GM21786 (cell line): ENCODE results near the gene KRTAP2-3.
"Not testable (repeated sequence)": the region's sequence is repeated elsewhere in the genome, so short reads cannot be mapped to it uniquely, and the experiment has no call there.

ENCODE experiments used
- ATAC-seq: cut with Tn5 transposase; IDR thresholded peaks from one replicate; pipeline ENCODE4 v1.9.1; 2021; ENCODE audit not compliant: unreplicated experiment

The KRTAP2-3 gene

DNA sequence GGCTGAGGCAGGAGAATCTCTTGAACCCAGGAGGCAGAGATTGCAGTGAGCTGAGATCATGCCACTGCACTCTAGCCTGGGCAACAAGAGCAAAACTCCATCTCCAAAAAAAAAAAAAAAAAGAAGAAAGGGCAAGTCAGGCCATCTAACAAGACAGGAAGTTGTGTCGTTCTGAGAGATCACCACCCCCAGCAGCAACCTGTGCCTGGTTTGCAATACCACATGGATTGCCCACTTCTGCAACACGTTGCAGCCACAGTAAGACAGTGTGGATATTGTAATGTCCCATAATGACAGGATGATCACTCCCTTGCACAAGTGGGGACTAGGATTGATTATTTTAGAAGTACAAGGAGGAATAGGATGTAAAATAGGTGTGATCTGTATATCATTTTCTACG lies 9.1 kb upstream of the KRTAP2-3 start:
- ATAC-seq, result no peak

DNA sequence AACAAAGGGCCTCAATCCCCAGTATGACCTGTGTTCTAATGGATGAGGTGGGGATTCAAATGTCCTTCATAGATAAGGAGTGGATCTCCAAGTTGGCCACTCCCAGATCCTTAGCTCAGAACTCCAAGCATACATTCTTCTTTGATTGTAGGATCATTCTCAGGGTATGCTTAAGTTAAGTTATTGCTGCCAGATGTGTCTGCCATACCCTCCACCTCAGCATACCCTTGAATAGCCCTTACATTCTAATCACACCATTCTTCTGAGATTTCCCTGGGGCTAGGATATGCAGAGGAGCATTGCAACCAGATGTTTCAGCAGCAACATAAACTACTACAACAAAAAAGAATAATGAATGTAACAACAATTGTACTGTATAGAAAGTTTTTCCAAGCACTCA lies 7.4 kb upstream of the KRTAP2-3 start:
- ATAC-seq, result no peak

DNA sequence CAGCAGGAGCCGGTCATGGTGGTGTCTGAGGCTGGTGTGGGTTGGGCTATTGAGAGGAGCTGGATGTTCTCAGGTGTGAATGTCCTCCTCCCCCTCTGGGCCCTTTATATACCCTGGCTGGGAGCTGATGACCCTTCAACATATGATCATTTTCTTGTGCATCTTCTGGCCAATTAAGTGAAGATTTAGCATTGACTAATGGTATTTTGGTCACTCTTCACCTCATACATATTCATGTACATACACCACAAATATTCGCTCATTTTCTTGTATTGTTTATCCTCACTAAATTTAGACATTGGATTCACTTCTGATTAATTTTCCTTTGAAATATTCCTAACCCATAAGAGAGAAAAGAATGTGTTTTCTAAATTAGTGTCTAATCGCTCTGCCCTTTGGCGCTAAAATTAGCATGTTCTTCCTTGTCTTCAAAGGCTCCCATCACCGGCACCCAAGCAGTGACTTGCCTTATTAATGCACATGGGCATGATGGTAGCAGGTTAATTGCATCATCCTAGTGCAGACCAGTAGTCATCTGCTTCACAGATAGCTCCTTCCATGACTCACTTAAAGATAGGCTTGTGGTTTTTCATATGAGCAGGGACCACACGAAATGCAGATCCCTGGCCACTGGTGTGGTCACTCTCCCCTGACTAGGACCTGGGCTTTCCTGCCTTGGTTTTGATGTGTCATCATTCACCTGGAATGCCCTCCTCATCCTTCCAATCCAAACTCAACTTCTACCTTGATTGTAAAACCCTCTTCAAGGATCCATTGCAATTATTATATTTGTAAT lies 6.1 kb upstream of the KRTAP2-3 start, which contains the start of gene KRTAP2-4:
Gene KRTAP2-4, minus strand, starts transcription at position 51 of the 796 bp plus-strand sequence. Its CDS starts 34 bp downstream, at position 17.
- ATAC-seq, result no peak

DNA sequence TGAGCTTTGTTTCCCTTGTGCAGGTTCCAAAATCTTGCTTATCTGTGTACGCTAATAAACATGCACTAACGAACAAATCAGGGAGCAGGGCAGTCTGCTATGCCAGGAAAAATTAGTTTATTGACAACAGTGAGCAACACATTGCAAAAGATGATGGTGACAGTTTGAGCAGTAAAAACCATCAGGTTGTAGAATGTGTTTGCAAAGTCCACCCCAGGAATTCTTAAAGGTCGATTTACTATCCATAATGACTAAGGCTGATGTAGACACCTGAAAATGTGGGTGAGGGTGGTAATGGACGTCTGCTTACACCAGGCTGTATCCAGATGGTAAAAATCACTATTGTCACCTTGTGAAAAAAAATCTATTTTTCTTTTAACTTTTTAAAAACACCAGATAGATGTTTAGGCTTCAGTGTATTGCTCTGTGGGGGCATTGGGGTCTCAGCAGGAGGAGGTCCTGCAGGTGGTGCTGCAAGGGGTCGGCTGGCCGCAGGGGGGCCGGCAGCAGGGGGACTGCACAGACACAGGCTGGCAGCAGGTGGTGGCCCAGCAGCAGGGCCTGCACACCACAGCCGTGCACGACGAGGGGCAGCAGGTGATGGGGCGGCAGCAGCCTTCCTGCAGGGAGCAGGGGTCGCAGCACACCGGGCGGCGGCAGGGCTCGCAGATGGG lies 5.2 kb upstream of the KRTAP2-3 start:
- ATAC-seq, result not testable (repeated sequence)

DNA sequence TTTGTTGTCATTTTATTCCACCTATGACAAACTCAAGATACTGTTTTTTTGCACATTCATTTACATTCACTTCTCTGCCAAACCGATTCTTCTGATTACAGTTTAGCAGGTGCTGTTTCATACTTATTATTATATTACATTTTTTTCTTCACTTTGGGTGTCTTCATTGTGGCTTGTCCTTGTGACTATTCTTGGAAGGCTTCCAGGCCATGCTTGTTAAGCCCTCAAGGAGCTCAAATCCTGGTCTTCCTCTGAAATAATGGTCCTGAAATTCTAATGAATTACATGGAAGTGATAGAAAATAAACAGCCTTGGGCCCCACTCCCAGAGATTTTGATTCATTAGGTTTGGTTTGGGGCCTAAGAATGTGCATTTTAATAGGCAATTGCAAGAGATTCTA lies 4.4 kb upstream of the KRTAP2-3 start:
- no peak for ATAC-seq

DNA sequence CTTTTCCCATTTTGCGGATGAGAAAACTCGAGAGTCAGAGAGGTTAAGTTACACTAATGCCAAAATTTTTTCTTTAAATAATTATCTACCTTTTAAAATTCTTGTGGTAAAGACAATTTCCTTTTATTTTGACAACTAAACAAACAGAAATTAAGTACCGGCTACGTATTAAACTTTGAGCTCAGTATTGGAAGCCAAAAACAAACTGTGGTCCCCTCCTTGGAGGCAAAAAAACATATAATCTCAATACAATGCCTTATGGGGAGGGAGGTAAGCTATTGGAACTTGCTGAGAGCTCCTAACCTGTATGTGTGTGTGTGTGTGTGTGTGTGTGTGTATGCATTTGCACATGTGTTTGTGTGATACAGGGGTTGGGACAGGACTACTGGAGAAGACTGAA lies 3.5 kb upstream of the KRTAP2-3 start:
- ATAC-seq, result no peak

DNA sequence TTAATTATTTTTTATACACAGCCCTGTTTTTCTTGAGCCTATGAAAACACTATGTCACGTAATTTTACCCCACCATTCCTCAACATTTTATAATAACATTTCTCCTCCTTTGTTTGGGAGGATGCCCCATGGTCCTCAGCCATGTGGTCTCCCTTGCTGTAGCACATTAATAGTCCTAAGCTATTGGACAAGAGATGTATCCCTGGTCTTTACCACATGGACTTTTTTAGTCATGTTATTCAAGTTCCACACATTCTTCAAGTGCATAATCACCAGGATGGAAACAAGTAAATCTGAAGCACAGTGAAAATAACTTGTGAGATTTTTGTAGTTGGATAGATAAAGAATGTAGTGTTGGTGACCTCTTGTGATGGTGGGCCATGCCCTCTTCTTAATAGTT lies 2.0 kb upstream of the KRTAP2-3 start:
- no peak for ATAC-seq

DNA sequence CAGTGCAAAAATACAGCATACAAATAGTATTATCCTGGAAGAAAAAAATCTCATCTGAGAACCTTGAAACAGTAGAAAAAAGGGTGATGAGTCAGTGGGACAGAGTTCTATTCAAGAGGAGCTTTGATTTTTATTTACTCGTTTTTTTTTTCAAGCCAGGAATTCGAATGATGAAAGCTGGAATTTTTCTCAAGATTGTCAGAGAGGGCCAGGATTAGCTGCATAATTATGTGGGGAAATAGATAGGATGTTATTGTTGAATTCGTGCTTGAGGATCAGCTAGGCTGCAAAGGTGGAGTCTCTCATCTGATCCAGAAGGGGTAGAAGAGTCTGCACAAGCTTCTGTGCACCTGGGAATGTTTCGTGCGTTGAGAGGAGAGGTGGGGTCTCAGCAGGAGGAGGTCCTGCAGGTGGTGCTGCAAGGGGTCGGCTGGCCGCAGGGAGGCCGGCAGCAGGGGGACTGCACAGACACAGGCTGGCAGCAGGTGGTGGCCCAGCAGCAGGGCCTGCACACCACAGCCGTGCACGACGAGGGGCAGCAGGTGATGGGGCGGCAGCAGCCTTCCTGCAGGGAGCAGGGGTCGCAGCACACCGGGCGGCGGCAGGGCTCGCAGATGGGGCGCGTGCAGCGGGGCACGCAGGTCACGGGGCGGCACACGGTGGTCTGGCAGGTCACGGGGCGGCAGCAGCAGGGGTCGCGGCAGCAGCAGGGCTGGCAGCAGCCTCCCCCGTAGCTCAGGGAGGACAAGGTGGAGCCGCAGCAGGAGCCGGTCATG lies 450 bp downstream of the KRTAP2-3 start:
- ATAC-seq, result not testable (repeated sequence)

DNA sequence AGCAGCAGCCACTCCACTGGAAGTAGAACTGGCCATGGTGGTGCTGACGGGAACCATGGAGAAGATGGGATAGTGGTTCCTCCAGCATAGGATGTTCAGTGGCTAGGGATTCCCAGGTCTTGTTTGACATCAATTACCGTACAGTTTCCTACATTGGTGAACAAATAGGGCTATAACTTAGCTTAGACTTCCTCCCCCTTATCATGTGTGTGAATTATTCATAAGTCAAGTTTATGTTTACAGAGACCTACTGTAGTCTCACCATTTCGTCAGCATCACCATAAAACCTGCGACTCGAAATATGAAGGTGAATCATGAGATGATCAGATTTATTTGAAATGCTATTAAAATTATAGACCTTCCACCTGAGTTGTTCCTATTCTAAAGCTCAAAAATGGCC lies 1.2 kb downstream of the KRTAP2-3 start:
- no peak for ATAC-seq

DNA sequence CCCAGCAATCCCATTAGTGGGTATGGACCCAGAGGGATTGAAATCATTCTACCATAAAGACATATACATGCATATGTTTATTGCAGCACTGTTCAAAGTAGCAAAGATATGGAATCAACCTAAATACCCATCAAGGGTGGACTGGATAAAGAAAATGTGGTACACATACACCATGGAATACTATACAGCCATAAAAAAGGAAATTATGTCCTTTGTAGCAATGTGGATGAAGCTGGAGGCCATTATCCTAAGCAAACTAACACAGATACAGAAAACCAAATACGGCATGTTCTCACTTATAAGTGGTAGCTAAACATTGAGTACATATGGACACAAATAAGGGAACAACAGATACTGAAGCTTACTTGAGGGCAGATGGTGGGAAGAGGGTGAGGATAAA lies 2.4 kb downstream of the KRTAP2-3 start:
- no peak for ATAC-seq

DNA sequence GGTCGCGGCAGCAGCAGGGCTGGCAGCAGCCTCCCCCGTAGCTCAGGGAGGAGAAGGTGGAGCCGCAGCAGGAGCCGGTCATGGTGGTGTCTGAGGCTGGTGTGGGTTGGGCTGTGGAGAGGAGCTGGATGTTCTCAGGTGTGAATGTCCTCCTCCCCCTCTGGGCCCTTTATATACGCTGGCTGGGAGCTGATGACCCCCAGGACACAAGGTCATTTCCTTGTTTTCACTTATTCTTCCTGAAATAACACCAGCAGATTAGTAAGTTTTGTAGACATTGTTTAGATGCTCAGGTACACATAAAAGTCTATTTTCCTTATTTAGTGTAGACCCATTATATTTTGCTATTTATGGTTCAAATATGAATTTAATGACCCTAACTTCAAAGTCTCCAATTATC lies 4.8 kb downstream of the KRTAP2-3 start, which contains the start of gene KRTAP2-2:
Gene KRTAP2-2, minus strand, starts transcription at position 101 of the 400 bp plus-strand sequence. Its CDS starts 19 bp downstream, at position 82.
- ATAC-seq, result not testable (repeated sequence)

DNA sequence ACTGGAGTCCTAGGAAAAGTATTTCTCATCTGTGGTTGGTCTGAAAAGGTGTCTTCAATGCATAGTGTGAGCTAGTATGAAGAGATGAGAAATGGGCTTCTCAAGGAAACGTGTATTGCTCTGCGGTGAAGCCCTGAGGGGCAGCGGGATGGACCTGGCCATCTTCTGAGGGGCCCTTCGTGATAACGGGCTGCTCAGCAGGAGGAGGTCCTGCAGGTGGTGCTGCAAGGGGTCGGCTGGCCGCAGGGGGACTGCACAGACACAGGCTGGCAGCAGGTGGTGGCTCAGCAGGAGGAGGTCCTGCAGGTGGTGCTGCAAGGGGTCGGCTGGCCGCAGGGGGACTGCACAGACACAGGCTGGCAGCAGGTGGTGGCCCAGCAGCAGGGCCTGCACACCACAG lies 5.4 kb downstream of the KRTAP2-3 start:
- ATAC-seq, result not testable (repeated sequence)

DNA sequence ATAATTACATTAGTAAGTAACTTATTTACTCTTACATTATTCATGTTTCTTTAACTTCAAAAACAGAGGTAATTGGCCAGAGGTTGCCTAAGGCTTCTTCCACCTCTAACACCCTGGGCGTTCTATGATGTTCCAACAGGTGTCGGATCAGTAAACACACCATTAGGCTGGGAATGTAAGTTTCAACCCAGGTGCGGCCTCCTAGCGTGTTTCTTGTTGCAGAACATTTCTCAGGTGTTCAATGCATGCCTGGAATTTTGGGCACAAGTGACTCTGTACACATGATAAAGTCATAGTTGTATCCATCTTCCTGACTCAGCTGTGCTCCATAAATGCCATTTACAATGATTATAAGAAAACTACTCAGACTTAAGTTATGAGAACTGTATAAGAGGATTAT lies 5.9 kb downstream of the KRTAP2-3 start:
- ATAC-seq, result no peak

DNA sequence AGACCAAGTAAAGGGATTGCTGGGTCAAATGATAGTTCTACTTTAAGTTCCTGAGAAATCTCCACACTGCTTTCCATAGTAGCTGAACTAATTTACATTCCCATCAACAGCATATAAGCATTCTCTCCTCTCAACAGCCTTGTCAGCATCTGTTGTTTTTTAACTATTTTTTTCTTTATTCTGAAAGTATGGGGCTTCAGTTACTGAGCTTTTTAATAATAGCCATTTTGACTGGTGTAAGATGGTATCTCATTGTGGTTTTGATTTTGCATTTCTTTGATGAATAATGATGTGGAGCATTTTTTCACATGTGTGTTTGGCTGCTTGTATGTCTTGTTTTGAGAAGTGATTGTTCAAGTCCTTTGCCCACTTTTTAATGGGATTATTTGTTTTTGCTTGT lies 7.3 kb downstream of the KRTAP2-3 start:
- no peak for ATAC-seq

DNA sequence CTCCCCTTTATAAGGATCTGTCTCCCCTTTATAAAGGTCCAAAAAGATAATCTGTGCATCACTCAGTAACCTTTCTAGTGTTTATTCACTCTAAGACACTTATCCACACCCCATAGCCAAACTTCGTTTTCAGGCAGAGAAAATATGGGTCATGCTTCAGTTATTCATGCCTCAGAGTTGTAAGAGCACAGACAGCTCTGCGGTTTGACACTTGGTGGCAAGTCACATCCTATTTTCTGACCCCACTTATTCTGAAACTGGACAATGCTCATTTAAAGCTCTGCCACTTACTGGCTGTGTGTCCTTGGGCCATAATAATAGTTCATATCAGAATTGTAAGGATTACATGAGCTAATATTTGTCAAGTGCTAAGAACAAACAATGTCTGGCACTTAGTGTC lies 10.8 kb downstream of the KRTAP2-3 start:
- no peak for ATAC-seq

DNA sequence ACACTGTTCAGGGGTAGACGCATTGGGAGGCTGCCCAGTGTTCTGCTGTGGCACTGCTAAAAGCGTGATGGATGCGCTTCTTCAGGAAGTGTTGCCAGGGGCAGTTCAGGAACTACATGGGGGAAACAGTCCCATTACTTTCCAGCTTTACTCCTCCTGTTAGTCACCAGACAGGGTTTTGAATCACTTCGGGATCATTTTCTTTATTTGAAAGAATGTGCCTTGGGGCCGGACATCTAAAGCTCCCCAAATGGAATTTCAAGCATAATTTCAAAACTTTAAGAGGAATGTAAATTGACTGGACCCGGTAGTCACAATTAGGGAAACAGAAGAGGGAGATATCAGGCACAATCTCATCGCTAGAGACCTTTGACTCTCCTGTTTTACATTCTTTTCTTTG lies 11.5 kb downstream of the KRTAP2-3 start:
- ATAC-seq, result no peak

DNA sequence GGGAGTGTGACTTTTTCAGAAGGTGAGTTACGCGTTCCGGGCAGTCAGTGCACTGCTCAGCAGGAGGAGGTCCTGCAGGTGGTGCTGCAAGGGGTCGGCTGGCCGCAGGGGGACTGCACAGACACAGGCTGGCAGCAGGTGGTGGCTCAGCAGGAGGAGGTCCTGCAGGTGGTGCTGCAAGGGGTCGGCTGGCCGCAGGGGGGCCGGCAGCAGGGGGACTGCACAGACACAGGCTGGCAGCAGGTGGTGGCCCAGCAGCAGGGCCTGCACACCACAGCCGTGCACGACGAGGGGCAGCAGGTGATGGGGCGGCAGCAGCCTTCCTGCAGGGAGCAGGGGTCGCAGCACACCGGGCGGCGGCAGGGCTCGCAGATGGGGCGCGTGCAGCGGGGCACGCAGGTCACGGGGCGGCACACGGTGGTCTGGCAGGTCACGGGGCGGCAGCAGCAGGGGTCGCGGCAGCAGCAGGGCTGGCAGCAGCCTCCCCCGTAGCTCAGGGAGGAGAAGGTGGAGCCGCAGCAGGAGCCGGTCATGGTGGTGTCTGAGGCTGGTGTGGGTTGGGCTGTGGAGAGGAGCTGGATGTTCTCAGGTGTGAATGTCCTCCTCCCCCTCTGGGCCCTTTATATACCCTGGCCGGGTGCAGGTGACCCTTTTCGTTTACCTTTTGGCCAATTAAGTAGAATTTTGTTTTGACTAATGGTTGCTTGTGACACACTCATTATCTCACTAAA lies 13.0 kb downstream of the KRTAP2-3 start, which contains the start of gene KRTAP2-1:
Gene KRTAP2-1, minus strand, starts transcription at position 582 of the 731 bp plus-strand sequence. Its CDS starts 49 bp downstream, at position 533.
- ATAC-seq, result not testable (repeated sequence)

DNA sequence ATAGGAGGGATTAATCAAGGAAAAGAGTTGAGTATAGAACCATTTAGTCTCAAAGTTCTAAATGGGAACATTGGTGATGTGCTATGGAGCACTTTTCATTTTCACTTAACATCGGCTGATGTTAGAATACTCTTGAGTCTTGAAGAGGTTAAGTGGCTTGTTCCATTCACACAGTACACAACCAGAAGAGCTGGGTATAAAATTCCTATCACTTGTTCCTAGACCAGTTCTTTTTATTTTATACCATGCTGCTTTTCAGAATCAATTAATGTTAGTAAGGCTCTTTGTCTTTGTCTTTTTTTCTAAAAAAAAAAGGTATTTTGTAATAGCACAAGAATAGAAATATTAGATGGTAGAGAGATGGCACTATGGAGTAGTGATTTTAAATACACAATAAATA lies 17.0 kb downstream of the KRTAP2-3 start:
- ATAC-seq, result no peak

DNA sequence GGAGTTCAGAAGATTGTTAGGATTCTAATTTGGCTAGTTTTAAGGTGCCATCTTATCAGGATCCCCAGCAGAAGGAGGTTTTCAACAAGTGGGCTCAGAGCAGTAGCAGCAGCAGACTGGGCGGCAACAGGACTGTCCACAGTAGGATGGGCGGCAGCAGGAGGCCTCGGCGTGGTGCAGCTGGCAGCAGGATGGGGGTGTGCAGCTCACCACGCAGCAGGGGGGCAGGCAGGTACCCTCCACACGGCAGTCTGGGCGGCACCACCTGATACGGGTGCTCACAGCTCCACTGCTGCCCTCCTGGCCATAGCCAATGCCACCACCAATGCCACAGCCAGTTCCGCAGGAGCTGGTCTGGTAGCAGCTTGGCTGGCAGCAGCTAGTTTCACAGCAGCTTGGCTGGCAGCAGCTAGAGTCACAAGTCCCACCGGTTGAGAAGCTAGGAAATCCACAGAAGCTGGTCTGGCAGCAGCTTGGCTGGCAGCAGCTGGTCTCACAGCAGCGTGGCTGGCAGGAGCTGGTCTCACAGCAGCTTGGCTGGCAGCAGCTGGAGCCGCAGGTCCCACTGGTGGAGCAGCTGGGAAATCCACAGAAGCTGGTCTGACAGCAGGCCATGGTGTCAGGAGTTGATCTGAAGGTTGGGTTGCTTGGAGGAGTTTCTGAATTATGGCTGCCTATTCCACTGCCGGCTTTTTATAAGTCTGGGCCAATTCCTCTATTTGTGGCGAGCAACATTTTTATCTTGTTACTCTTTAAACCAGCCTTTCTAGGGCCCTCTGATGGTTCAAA lies 18.9 kb downstream of the KRTAP2-3 start, which contains the start of gene KRTAP1-1:
Gene KRTAP1-1, minus strand, starts transcription at position 668 of the 789 bp plus-strand sequence. Its CDS starts 53 bp downstream, at position 615.
- not testable (repeated sequence) for ATAC-seq
